DMS53 treated with DMSO at 0.1 percent for 48 hours (cell line): Measurements from ENCODE around the gene OR9Q1.
"Not testable (repeated sequence)": the region's sequence is repeated elsewhere in the genome, so short reads cannot be mapped to it uniquely, and the experiment has no call there.

Experiments
- DNase-seq: peaks from one replicate; lab custom pipeline; 2025; ENCODE audit not compliant: unreplicated experiment; lab: John Stamatoyannopoulos, UW

The OR9Q1 gene

DNA sequence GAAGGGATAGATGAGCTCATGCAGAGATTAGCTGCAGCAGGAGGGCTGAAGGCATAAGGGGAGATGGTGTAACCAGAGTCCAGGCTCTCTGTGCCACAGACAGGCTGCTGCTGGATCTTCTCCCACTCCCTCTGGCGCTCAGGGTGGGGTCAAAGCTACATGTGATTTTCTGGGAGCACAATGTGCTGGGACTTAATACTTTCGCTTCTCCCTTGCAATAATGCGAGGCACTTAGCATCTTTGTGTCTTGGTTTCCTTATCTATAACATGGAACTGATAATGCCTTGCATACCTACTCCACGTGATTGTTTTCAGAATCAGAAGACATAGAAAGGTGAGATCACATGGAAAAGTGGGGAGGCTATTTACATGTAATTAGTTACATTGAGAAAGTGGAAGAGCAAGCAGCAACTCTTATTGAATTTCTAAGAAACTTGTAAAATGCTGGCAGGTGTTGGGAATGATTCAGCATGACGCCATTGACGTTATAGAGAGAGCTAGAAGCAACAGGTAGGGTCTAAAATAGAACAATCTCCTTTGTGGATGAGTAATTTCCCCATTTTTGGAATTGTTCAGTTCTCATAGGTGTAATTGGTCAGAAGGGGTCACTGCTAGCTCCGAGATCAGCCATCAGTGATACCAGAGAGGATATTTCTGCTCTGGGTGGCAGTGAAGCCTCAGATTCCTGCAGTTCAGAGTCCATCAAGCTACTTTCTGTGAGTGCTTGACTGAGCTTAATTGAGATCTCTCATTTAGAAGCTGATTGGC lies 109.8 kb downstream of the OR9Q1 start:
- no peak for DNase-seq

DNA sequence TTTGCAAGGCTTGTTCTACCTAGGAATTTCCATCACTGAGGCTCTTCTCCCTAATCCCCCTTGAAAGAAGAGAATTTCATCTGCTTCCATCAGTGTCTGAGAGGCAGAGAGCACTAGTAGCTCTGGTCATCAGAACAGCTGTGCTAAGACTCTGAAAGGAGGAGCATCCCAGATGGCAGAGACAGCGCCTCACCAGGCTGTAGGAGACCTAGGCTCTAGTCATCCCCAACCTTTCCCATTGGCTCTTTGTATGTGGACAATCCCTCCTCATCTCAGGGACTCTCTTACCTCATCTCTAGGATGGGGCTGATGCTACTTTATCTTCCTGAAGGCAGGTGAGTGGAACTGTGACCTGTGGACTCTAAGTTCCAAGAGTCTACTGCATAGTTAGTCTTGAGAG lies 110.5 kb downstream of the OR9Q1 start:
- no peak for DNase-seq

DNA sequence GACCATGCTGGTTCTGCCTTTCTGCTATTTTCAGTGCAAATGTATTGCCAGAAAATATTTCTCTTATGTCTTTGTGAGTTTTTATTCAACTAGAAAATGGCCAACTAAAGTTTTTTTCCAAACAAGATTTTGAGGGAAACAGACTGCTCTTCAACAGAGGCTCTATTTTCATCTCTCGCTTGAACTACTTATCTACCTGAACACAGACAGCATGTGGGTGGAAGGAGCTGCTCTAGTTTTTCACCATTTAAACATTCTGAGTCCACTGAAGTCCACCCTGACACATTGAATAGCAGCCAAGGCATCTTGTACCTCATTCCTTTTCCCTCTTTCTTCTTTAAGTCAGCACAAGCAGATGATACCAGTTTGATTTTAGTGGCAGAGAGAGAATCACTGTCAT lies 111.5 kb downstream of the OR9Q1 start:
- no peak for DNase-seq

DNA sequence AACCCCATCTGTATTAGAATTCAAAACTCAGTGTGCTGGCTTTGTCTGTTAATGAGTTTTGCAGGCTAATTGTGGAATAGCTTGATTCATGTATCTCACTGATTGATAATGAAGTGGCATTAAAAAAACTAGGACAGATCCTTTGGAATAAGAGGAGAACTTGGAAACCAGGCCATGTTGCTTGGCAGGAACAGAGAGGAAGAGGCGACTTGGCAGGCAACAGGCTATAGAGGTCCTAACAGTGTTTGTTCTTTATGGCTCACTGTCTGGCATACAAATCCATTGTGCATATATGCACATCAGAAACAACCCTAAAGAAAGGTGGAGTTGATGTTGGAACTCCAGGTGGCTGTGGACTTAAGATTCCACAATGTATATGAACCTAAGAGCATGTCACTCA lies 119.1 kb downstream of the OR9Q1 start:
- DNase-seq, result no peak

DNA sequence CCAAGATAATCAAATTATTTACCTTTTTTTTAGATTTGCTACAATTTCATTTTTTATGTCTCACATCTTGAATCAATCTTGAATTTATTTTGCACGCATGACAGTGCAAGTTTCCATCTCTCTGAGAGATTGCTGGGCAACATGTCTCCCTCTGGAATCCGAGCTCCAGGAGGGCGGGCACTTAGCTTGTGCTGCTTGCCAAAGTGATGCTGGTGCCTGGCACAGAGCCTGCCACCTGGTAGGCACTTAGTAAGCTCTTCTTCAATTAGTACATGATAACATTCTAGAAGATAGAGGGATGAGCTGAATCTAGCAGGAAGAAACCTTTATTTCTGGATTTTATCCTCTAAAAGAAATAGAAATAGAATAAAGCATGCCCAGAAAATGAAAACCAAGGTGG lies 129.1 kb downstream of the OR9Q1 start:
- DNase-seq, result no peak

DNA sequence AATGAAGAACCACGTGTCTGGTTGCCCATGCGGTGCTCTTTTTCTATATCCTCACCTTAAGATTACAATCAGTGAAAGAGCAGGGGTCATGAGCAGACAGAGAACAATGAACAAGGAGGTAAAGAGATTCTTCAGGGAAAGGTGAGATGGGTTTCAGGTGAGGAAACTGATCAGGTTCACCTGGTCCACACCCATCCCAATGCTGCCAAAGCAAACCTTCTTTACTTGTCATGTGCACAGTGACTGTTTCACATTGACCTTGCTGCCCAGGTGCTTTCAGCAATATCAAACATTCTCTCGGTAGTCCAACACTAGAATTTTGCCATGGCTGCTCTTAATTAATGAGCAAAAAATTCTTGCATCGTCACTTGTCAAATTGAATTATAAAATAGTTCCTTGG lies 140.7 kb downstream of the OR9Q1 start:
- no peak for DNase-seq

DNA sequence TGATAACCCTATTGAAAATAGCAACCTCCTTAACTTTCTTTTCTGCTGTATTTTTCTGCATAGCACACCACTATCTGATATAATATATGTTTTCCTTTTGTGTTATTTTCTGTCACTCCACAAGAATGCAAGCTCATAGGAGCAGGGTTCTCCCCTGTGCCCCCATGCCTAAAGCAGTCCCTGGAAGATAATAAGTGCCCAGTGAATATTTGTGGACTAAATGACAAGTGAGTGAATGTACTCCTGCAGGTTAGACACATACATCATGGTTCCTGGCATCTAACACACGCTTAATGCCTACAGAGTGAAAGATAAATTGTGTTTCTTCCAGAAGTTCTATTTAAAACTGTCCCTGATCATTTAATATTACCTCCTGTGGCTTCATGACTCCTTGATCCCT lies 141.3 kb downstream of the OR9Q1 start:
- DNase-seq, result no peak

DNA sequence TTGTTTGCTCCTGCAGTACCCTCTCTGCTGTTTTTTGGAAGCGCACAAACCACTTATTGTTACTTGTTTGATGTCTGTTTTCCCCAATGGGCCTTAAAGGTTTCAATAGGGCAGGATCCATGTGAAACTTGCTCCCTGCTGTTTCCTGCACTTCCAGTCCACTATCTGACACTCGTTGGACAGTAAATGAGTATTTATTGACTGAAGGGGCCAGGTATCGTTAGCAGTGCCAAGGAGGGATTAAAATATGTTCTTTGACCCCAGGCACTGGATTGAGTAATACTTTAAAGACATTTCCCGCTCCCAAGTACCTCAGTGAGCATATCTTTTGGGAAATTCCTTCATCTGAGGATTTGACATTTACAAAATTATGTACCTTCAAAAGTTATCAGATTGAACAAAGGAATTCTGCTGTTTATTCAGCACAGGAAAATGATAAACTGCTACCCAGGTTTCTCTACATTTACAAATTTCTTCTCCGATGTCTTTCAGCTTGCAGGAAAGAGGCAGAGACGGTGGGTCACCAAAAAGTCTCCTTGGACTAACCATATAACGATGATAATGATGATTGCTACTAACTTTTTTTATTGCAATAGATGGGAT lies 141.9 kb downstream of the OR9Q1 start:
- DNase-seq, result no peak

DNA sequence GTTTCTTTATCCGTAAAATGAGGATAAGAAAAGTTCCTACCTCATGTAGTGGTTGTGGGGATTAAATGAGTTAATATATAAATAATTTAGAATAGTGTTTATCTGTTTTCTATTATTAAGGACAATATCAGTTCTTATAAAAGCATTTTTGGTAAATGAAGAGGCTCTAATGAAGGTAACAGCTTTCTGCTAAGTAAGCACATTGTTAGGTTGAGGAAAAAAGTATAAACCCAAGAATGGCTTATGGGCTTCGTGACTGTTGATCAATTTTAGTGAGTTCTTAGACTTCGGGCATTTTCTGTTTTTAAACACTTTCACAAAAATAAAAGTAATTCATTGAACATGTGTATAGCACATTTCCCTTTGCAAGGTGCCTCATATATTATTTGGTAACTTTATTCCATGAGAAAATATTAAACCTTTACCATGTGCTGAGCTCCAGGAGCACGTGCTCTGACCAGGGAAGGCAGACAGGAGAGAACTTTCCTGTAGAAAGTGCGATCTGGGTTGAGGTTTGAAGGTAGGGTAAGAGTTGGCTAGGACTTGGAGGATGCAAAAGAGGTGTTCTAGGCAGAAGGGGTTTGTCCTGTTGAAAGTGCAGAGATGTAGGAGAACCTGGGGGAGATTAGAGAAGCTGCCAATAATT lies 153.9 kb downstream of the OR9Q1 start:
- DNase-seq, result no peak

DNA sequence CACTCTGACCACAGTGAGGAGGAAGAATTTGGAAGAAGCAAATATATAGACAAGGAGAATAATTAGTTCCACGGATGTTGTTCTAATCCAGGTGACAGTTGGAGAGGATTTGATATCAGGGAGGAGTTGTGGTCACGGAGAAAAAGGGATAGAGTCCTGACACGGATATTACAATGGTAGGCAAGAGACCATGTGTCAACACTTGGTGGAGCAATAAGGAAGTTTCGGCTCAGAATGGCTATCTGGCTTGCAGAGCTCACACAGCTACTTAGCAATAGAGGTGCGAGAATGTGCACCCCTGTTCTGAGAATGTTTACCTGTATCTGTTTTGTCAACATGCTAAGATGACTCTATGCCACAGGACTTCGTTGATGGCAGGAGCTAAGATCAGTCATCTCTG lies 154.8 kb downstream of the OR9Q1 start:
- no peak for DNase-seq

DNA sequence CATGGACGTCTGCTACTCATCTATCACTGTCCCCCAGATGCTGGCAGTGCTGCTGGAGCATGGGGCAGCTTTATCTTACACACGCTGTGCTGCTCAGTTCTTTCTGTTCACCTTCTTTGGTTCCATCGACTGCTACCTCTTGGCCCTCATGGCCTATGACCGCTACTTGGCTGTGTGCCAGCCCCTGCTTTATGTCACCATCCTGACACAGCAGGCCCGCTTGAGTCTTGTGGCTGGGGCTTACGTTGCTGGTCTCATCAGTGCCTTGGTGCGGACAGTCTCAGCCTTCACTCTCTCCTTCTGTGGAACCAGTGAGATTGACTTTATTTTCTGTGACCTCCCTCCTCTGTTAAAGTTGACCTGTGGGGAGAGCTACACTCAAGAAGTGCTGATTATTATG lies 156.0 kb downstream of the OR9Q1 start:
- no peak for DNase-seq

DNA sequence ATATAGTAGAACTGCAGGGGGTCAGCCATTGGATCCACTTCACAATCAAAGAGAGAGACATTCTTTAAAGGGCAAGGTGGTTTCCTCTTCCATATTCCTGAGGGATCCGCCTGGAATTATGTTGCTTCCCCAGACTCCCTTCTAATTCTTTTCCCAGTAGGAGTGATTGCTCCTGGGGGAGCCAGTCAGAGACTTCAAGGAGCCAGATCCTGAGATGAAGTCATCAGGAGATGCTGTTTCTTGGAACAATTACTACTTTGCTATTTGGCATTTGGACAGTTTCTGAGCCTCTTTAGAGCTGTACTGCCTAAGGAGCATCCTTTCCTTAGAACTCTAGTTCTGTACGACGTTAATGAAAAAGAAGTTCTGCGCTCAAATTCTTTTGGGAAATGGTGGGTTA lies 163.3 kb downstream of the OR9Q1 start:
- no peak for DNase-seq

DNA sequence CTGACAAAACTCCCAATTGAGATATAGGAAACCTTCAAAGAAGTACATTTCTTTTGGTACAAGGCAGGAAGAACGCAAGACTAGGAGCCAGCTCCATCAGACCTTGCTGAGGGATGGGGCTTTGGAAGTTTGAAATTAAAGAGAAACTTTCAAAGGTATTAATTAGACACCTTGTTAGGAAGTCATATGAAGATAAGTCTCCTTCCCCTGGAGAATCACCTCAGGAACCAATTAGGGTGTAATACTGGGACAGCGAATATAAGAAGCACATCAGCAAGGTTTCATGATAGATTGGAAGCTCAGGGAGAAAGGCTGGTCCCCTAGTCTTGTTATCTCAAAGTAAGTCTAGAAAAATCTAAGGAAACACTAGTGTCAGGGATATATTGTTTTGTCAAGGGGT lies 165.1 kb downstream of the OR9Q1 start, which contains the start of gene OR9Q2:
TSS of gene OR9Q2 (plus strand) at position 301 of the 400 bp plus-strand sequence. CDS start 1,421 bp downstream, outside the sequence.
- DNase-seq, result no peak

DNA sequence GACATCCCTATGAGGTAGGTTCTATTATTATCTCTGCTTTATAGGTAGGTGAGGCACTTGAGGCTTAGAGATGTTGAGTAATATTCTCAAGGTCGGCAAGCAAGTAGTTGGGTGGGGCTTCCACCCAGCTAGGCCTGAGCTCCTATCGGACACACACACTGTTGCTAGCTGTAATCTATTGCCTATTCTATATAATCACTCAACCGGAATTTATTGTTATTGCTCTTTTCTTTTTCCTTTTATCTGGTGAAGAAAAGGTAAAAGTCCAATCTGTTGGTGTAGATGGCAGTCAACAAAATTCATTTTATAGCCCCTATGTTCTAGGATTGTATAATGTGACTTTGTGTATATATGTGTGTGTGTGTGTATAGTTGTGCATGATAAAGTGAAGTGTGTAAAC lies 168.5 kb downstream of the OR9Q1 start:
- DNase-seq, result no peak

DNA sequence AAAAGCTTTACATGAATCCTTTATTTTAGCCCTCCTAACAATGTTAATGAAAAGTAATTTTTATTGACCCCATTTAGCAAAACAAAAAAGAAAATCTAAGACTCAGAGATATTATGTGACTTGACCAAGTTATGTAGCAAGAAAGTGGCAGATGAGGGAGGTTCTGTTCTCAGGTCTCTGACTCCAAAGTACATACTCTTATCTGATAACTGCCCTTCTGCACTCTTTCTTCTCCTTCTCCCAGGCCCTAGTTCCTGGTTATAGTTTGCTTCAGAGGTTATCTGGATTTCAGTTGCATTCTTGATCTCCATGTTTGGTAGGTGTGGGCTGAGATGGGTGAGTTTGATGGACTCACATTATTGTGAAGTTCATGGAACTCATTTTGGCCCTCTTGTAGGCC lies 169.7 kb downstream of the OR9Q1 start:
- DNase-seq, result no peak

DNA sequence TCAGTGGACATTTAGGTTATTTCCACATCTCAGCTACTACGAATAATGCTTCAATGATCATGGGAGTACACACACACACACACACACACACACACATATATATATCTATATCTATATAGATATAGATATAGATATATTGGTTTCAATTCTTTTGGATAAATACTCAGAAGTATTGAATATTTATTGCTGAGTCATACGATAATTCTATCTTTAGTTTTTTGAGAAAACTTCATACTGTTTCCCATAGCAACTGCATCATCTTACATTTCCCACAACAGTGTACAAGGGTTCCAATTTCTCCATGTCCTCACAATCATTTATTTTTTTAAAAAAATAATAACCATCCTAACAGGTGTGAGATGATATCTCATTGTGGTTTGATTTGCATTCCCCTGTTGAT lies 172.3 kb downstream of the OR9Q1 start:
- DNase-seq, result no peak

DNA sequence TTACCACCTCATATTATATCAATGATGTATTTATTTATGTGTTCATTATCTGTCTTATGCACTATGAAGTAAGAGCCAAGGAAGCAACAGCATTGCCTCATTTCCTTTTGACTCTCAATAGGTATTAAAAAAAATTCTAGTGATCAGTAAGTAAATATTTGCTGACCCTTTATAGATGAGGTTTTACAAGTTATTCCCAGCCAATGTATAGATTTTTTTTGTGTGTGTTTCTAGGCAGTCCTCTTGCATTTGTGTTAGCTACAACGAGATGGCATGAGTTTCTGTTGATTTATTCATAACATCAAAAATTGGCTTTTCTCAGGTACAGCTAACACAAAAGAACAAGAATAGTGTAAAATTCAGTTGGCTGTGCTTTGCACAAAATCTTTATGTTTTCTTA lies 175.6 kb downstream of the OR9Q1 start:
- peak; percentile 1 for DNase-seq

DNA sequence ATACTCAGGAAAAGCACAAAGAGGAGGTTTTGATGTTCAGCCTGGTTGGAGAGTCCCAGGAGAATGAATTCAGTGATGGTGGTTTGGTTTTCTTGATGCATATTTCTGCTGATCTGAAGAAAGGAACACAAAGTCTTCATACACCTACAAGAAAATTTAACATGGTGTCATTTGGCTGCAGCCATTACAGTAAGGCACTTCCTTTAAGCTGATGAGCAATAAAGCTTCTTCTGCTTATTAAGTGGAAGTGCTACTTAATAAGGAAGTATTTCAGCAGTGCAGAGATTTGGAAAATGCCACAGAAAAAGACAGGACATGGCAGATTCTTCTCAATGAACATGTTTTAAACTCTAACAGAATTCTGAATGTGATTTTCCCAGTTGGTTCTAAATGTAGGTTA lies 180.4 kb downstream of the OR9Q1 start, which contains the start of gene OR1S2:
TSS of gene OR1S2 (minus strand) at position 101 of the 400 bp plus-strand sequence. CDS start at position 101, 0 bp downstream.
- no peak for DNase-seq

DNA sequence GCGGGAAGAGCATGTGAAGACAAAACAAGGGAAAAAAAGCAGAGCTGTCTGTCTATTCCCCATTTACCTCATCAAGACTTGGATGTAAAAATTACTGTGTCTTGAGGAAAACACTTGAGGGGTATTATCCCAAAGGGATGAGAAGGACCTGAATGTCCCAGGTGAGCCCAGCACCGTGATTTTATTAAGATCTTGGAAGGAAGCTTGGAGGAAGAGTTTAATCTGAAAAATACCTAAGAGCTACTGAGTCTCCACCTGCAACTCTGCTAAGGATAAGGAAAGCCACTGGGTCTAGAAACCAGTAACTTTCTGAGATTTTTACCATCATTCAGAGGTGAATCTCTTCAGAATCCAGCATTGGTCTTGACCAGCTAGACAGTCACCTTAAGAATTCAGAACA lies 188.7 kb downstream of the OR9Q1 start, which contains the start of gene OR1S1:
TSS of gene OR1S1 (plus strand) at position 301 of the 400 bp plus-strand sequence.
- not testable (repeated sequence) for DNase-seq

DNA sequence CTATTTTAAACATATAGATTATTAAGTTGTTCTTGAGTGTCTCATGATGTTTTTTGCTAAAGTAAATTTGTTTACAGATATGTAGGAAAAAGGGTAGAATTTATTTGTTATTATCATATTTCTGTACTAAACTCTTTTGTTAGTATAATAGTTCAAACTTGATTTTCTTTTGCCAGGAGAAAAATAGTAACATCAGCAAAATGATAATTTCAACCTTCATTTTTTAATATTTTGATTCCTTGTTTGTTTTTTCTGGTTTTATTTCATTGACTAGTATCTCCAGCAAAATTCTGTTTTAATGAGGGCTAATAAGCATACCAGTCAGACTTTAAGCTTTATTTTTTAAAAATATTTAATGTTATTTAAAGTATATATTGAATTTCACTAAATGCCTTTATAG lies 192.8 kb downstream of the OR9Q1 start:
- DNase-seq, result no peak

DNA sequence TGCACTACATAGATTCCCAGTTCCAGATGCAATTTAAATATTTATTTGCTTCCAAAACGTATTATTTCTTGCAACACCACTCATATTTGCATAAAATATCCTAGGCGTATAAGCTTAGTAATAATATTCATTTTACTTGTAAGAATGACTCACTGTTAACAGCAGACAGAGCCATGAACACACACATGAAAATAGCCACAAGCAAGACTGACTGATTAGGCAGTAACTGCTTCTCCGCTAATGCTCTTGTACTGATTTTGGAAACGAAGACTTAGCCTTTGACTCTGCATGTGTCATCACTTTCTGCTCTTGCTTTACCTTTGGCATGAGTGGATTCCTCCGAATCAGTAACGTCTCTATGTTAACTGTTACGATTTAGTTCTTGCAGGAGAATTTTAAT lies 199.0 kb downstream of the OR9Q1 start:
- DNase-seq, result no peak

DNA sequence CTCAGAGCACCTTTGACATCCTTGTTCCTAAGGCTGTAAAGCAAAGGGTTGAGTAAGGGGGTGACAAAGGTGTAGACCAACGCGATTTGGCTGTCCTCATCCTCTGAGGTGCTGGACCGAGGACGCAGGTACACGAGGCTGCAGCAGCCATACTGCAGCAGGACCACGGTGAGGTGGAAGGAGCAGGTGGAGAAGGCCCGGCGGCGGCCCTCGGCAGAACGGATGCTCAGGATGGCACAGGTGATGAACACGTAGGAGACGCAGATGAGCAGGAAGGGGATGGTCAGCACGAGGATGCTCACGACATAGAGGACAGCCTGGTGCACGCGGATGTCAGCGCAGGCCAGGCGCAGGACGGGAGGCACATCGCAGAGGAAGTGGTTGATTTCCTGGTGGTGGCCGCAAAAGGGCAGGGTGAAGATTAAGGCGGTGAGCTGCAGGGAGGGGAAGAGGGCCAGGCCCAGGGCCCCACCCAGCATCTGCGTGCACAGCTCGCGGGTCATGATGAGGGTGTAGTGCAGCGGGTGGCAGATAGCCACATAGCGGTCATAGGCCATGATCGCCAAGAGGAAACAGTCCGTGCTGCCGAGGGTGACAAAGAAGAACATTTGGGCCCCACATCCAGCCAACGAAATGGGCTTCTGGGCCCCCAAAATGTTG lies 204.4 kb downstream of the OR9Q1 start:
- no peak for DNase-seq
